IMR-90 (cell line): Measurements from ENCODE around the gene INHA. TPM values are rescaled to one million over a fixed set of nuclear protein-coding genes. Genes with fewer than 3 reads are reported as not detected.

Experiments
- ATAC-seq: fragments of 200-7000 bp; cut with Tn5 transposase; 2 replicates; pipeline ENCODE4 v1.9.1; 2020; ENCODE audit warnings: low read depth, mild to moderate bottlenecking, moderate library complexity
- BruUV-seq: library from RNA; stranded (reverse); fragments of 400-500 nt; replicated peaks from 2 replicates; lab custom pipeline; 2021; lab: Mats Ljungman, UMichigan
- CTCF ChIA-PET: fragments of 300-600 bp; formaldehyde crosslinking; extraction: SDS; loops from one replicate; lab custom pipeline; 2021; ENCODE audit warnings: antibody characterized with exemption; lab: Yijun Ruan, JAX
- POLR2A ChIA-PET: fragments of 300-600 bp; sonication (Branson Sonifier 250); formaldehyde crosslinking; loops from one replicate; lab custom pipeline; 2022; ENCODE audit warnings: antibody characterized with exemption; ENCODE audit not compliant: unreplicated experiment; lab: Charles Lee
- DNase-seq: peaks from one replicate; pipeline ENCODE4 v3.0.0; 2013
- H2AFZ ChIP-seq: replicated peaks from 2 replicates; pipeline ENCODE3; 2013; ENCODE audit warnings: low read length, mild to moderate bottlenecking; ENCODE audit not compliant: poor library complexity
- H2AK5ac ChIP-seq: 2 replicates; pipeline ENCODE4 v1.6.1; 2013; ENCODE audit warnings: low read depth, low read length, inconsistent platforms
- H2AK9ac ChIP-seq: replicated peaks from 2 replicates; pipeline ENCODE3; 2013; ENCODE audit warnings: mild to moderate bottlenecking, low read depth, low read length, moderate library complexity; ENCODE audit not compliant: poor library complexity
- H2BK120ac ChIP-seq: 2 replicates; pipeline ENCODE4 v1.6.1; 2013; ENCODE audit warnings: low read depth, low read length, inconsistent platforms
- H2BK15ac ChIP-seq: 3 replicates; pipeline ENCODE4 v1.6.1; 2013; ENCODE audit warnings: low read depth, low read length, inconsistent platforms
- H2BK20ac ChIP-seq: 2 replicates; pipeline ENCODE4 v1.6.1; 2013; ENCODE audit warnings: low read depth, mild to moderate bottlenecking, inconsistent platforms, low read length, moderate library complexity
- H2BK5ac ChIP-seq: 2 replicates; pipeline ENCODE4 v1.6.1; 2013; ENCODE audit warnings: mild to moderate bottlenecking, low read depth, low read length, inconsistent platforms; ENCODE audit not compliant: poor library complexity, severe bottlenecking
- H3K14ac ChIP-seq: replicated peaks from 2 replicates; pipeline ENCODE4 v1.6.1; 2013; ENCODE audit warnings: low read depth, low read length, inconsistent platforms
- H3K18ac ChIP-seq: 2 replicates; pipeline ENCODE4 v1.6.1; 2013; ENCODE audit warnings: low read depth, low read length, control low read depth
- H3K23ac ChIP-seq: 2 replicates; pipeline ENCODE4 v1.6.1; 2013; ENCODE audit warnings: low read depth, low read length, inconsistent platforms
- H3K27ac ChIP-seq: 2 replicates; pipeline ENCODE4 v1.5.1; 2013; ENCODE audit warnings: mild to moderate bottlenecking, control low read depth, low read length; ENCODE audit not compliant: insufficient read depth
- H3K27me3 ChIP-seq: 2 replicates; pipeline ENCODE4 v1.6.1; 2013; ENCODE audit warnings: low read length; ENCODE audit not compliant: control insufficient read depth, insufficient read depth
- H3K36me3 ChIP-seq: 2 replicates; pipeline ENCODE4 v1.6.1; 2013; ENCODE audit warnings: low read length, mixed read lengths; ENCODE audit not compliant: control insufficient read depth, insufficient read depth
- H3K4ac ChIP-seq: 2 replicates; pipeline ENCODE4 v1.6.1; 2013; ENCODE audit warnings: low read depth, low read length, inconsistent platforms
- H3K4me1 ChIP-seq: 2 replicates; pipeline ENCODE4 v1.6.1; 2013; ENCODE audit warnings: low read length, mixed read lengths; ENCODE audit not compliant: control insufficient read depth, insufficient read depth
- H3K4me2 ChIP-seq: 2 replicates; pipeline ENCODE4 v1.6.1; 2013; ENCODE audit warnings: low read depth, mild to moderate bottlenecking, control low read depth, low read length, moderate library complexity
- H3K4me3 ChIP-seq: 2 replicates; pipeline ENCODE4 v1.5.1; 2013; ENCODE audit warnings: low read depth, mild to moderate bottlenecking, control low read depth, low read length, moderate library complexity; ENCODE audit not compliant: insufficient read depth
- H3K56ac ChIP-seq: 2 replicates; pipeline ENCODE4 v1.6.1; 2013; ENCODE audit warnings: low read length, inconsistent platforms; ENCODE audit not compliant: insufficient read depth; ENCODE audit errors: extremely low read depth
- H3K79me1 ChIP-seq, 2 experiments: 2 replicates each; pipeline ENCODE4 v1.6.1; 2013; ENCODE audit warnings: low read length in 2 of 2, inconsistent platforms in 1 of 2, low read depth in 1 of 2
- H3K9ac ChIP-seq: 2 replicates; pipeline ENCODE4 v1.6.1; 2013; ENCODE audit warnings: low read depth, low read length, control low read depth
- H3K9me1 ChIP-seq: 2 replicates; pipeline ENCODE4 v1.6.1; 2013; ENCODE audit warnings: low read length, inconsistent platforms; ENCODE audit not compliant: insufficient read depth
- H3K9me3 ChIP-seq: 2 replicates; pipeline ENCODE4 v1.6.1; 2013; ENCODE audit warnings: low read length; ENCODE audit not compliant: control insufficient read depth, insufficient read depth
- H4K20me1 ChIP-seq: 2 replicates; pipeline ENCODE4 v1.6.1; 2013; ENCODE audit warnings: low read length, inconsistent platforms; ENCODE audit not compliant: insufficient read depth
- H4K5ac ChIP-seq: 2 replicates; pipeline ENCODE4 v1.6.1; 2013; ENCODE audit warnings: mild to moderate bottlenecking, low read depth, low read length, control low read depth
- H4K8ac ChIP-seq, 2 experiments: 2 replicates each; pipeline ENCODE4 v1.6.1; 2013; ENCODE audit warnings: low read depth in 2 of 2, low read length in 2 of 2, control low read depth in 1 of 2, inconsistent platforms in 1 of 2
- H4K91ac ChIP-seq: 2 replicates; pipeline ENCODE4 v1.6.1; 2013; ENCODE audit warnings: low read depth, low read length, inconsistent platforms; ENCODE audit not compliant: insufficient read depth
- CEBPB ChIP-seq: IDR thresholded peaks from 2 replicates; pipeline ENCODE4 v1.6.1; 2012; ENCODE audit warnings: low read depth, low read length, improper control_type of control experiment
- CTCF ChIP-seq: conservative IDR thresholded peaks from 2 replicates; pipeline ENCODE4 v1.5.1; 2012; ENCODE audit warnings: mild to moderate bottlenecking, low read depth, low read length, improper control_type of control experiment
- POLR2A ChIP-seq: IDR thresholded peaks from 2 replicates; pipeline ENCODE4 v1.6.1; 2012; ENCODE audit warnings: mild to moderate bottlenecking, low read depth, low read length
- RFX5 ChIP-seq: IDR thresholded peaks from 2 replicates; pipeline ENCODE4 v1.8.0; 2012; ENCODE audit warnings: low read depth, mild to moderate bottlenecking, low read length, moderate library complexity
- WGBS, 2 experiments: methylation state at CpG; one replicate each; pipeline versions ENCODE4 v1.1.5 to v1.1.7; 2013; ENCODE audit warnings: missing lambda C conversion rate in 2 of 2; ENCODE audit not compliant: insufficient read length in 1 of 2; ENCODE audit errors: extremely low coverage in 2 of 2; 5-methylcytosine and 5-hydroxymethylcytosine counted together
- dilution Hi-C: fragments of 300-500 bp; cut with HindIII; formaldehyde crosslinking; loops from one replicate; pipeline ENCODE4 v1.14.3; 2018; ENCODE audit warnings: low sequenced_read_pairs; ENCODE audit not compliant: unreplicated experiment
- in situ Hi-C: fragments of 300-500 bp; cut with MboI; formaldehyde crosslinking; loops from 3 replicates; pipeline ENCODE4 v1.14.3; 2019; ENCODE audit warnings: low sequenced_read_pairs, inconsistent platforms, mixed read lengths
- intact Hi-C: fragments of 100-400 bp; cut with micrococcal nuclease; formaldehyde crosslinking; loops from 2 replicates; pipeline ENCODE4 v1.10.0; 2022
- polyA plus RNA-seq, 3 experiments: library from polyadenylated mRNA; depleted of rRNA; stranded (reverse); fragments of >200 nt; gene quantifications; 2 replicates each; pipeline ENCODE4 v1.2.3, GENCODE V29; 2012; ENCODE audit warnings: low replicate concordance in 1 of 3
- total RNA-seq: library from RNA; depleted of rRNA; stranded (reverse); fragments of >200 nt; gene quantifications from 2 replicates; pipeline ENCODE4 v1.2.3, GENCODE V29; 2012

The INHA gene
- total and polyA plus RNA-seq, 2 of the 4 experiments (the other 2 are of a cell fraction), result 0.96 TPM; not detected in 1

- ATAC-seq (no peak), DNase-seq (no peak)
- no peak overlapping the region for H2BK20ac ChIP-seq
- no peaks in the 10 kb centered on the region for H3K9me3 ChIP-seq
- H3K27ac ChIP-seq, result no peak overlapping the region
- H3K4me3 ChIP-seq, result no peak overlapping the region
- no peak overlapping the region for H3K56ac ChIP-seq
- peaks cover 15% of the 10 kb centered on the region for H3K4me1 ChIP-seq
- H3K9ac ChIP-seq, result no peak overlapping the region
- no peak overlapping the region for H2BK5ac ChIP-seq
- TF ChIP-seq CEBPB (no peak), POLR2A (no peak), CTCF (no peak), RFX5 (no peak)
- H2AK5ac ChIP-seq, result no peak overlapping the region
- intact Hi-C loops, result loop anchor here (5.0 kb wide), 1 partner anchor 237 kb away; no protein-coding TSS in a partner anchor
- no peaks in the 10 kb centered on the region for H3K9me1 ChIP-seq
- ChIA-PET POLR2A (no interaction called here), CTCF (interaction anchor here (1.1 kb wide), 1 partner anchor 156 kb away, joined by 3 read pairs; no protein-coding TSS in a partner anchor)
- no peak overlapping the region for H3K4ac ChIP-seq
- no TSS peak for BruUV-seq
- no peak overlapping the region for H2AK9ac ChIP-seq
- in situ Hi-C loops, result loop anchor here (5.0 kb wide), 1 partner anchor 132 kb away; no protein-coding TSS in a partner anchor
- 0 out of 2 replicates have a peak, but pooled peaks cover 3% of the 10 kb centered on the region for H4K20me1 ChIP-seq
- peaks cover 0 to 7% of the 10 kb centered on the region in 2 experiments; a peak in 1 of 4 replicates for H3K79me1 ChIP-seq
- 86% methylated on average over 1 of the region's 6 CpGs; no CpG with 5 or more reads in 1 of the 2 experiments for WGBS, 2 experiments
- no peak overlapping the region for H4K5ac ChIP-seq
- no peak overlapping the region for H4K8ac ChIP-seq
- dilution Hi-C loops, result no loop called here
- peaks cover 2% of the 10 kb centered on the region; the same call in 1 of the 2 replicates for H3K36me3 ChIP-seq
- no peak overlapping the region for H2BK120ac ChIP-seq
- peaks cover 31% of the 10 kb centered on the region for H3K27me3 ChIP-seq
- no peak overlapping the region for H4K91ac ChIP-seq
- no peak overlapping the region for H3K23ac ChIP-seq
- no peak overlapping the region for H2AFZ ChIP-seq
- no peak overlapping the region for H3K18ac ChIP-seq
- no peak overlapping the region for H3K14ac ChIP-seq
- no peak overlapping the region for H2BK15ac ChIP-seq
- H3K4me2 ChIP-seq, result no peak overlapping the region
Measured at GRCh38 chr2:219533930-219534661, 38.0 kb upstream of the INHA start.
